Measurements from ENCODE around the gene SIGLEC9. TPM values are rescaled to one million over a fixed set of nuclear protein-coding genes. Genes with fewer than 3 reads are reported as not detected.

Gene SIGLEC9
- total RNA-seq, 1 donor from 2014 or later, result not detected

DNA sequence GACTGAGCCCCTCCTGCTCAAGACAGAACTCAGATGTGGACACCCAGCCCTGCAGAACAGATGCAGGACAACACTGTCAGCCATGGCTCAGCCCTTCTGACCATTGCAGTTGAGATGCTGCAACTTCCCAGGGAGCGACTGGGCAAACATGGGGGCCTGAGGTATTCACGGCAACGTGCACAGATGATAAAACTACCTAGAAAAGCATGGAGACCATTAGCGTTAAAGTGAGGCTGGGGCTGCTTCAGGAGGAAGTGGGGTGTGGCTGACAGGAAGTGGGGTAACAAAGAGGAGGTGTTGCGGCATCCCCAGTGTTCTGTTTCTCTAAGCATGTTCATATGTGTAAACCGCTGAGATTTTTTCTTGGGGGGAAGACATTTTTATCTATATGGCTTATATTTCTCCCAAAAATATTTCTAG, 1.3 kb upstream of the SIGLEC9 start:
- Mint-ChIP-seq H3K36me3 (no peaks in the 10 kb centered on the region), H3K9me3 (no peaks in the 10 kb centered on the region), H3K27ac (no peak overlapping the region), H3K4me1 (peaks cover 9% of the 10 kb centered on the region), H3K27me3 (ENCODE audit: low read depth) (peaks cover 25% of the 10 kb centered on the region), H3K4me3 (no peak overlapping the region)
- TF ChIP-seq, protein P1, sequence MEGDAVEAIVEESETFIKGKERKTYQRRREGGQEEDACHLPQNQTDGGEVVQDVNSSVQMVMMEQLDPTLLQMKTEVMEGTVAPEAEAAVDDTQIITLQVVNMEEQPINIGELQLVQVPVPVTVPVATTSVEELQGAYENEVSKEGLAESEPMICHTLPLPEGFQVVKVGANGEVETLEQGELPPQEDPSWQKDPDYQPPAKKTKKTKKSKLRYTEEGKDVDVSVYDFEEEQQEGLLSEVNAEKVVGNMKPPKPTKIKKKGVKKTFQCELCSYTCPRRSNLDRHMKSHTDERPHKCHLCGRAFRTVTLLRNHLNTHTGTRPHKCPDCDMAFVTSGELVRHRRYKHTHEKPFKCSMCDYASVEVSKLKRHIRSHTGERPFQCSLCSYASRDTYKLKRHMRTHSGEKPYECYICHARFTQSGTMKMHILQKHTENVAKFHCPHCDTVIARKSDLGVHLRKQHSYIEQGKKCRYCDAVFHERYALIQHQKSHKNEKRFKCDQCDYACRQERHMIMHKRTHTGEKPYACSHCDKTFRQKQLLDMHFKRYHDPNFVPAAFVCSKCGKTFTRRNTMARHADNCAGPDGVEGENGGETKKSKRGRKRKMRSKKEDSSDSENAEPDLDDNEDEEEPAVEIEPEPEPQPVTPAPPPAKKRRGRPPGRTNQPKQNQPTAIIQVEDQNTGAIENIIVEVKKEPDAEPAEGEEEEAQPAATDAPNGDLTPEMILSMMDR (IDR thresholded peaks at IDR 0.05; ENCODE audit: unreplicated experiment), result no peak
- DNase-seq (ENCODE audit: low spot score in 2 of 2, unreplicated experiment in 2 of 2), result no peak

DNA sequence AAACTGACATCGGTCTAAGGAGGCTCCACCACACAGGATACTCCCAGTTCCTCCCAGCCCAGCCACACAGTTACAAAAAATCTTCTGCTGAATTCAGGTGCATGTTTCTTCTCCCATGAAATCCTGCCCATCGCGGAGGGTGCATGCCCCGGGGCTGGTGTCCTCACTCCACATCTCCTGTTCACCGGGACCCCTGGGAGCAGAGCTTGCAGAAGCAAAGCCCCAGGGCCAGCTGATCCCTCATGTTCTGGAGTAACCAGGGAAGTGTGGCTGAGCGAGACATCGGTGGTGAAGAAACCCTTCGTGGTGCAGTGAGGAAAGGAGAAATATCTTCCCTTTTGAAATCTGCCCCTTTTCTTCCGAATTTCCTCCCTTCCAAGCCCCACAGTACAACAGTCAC, 904 bp upstream of the SIGLEC9 start:
- Mint-ChIP-seq H3K27ac (no peak overlapping the region), H3K4me3 (no peak overlapping the region), H3K36me3 (no peaks in the 10 kb centered on the region), H3K9me3 (no peaks in the 10 kb centered on the region), H3K4me1 (peaks cover 13% of the 10 kb centered on the region), H3K27me3 (ENCODE audit: low read depth) (peaks cover 25% of the 10 kb centered on the region)
- DNase-seq (ENCODE audit: low spot score in 2 of 2, unreplicated experiment in 2 of 2), result no peak
- TF ChIP-seq, protein P1 (IDR thresholded peaks at IDR 0.05; ENCODE audit: unreplicated experiment), result no peak

DNA sequence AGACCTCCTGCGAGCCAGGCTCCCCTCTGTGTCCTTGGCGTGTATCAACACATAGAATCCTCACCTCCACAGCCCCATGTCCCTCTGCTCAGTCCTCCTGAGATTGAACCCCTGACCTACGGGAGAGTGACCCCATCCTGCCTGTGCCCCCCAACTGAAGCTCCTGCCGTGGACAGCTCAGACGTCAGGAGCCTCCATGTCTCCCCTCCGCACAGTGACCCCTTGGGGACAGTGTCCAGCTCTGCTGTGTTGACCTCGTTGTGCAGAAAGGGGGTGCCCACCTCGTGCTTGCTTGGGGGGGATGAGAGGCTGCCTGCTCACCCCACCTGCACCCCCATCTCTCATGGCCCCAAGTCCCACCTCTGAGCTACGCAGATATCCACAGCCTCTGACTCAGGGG, 490 bp upstream of the SIGLEC9 start:
- peaks cover 21% of the 10 kb centered on the region for H3K27me3 Mint-ChIP-seq (ENCODE audit: low read depth)
- H3K27ac Mint-ChIP-seq, result no peak overlapping the region
- H3K4me3 Mint-ChIP-seq, result no peak overlapping the region
- peaks cover 16% of the 10 kb centered on the region for H3K4me1 Mint-ChIP-seq
- no peak for DNase-seq (ENCODE audit: low spot score in 2 of 2, unreplicated experiment in 2 of 2)
- TF ChIP-seq, protein P1 (IDR thresholded peaks at IDR 0.05; ENCODE audit: unreplicated experiment), result no peak
- H3K36me3 Mint-ChIP-seq, result no peaks in the 10 kb centered on the region
- H3K9me3 Mint-ChIP-seq, result no peaks in the 10 kb centered on the region

DNA sequence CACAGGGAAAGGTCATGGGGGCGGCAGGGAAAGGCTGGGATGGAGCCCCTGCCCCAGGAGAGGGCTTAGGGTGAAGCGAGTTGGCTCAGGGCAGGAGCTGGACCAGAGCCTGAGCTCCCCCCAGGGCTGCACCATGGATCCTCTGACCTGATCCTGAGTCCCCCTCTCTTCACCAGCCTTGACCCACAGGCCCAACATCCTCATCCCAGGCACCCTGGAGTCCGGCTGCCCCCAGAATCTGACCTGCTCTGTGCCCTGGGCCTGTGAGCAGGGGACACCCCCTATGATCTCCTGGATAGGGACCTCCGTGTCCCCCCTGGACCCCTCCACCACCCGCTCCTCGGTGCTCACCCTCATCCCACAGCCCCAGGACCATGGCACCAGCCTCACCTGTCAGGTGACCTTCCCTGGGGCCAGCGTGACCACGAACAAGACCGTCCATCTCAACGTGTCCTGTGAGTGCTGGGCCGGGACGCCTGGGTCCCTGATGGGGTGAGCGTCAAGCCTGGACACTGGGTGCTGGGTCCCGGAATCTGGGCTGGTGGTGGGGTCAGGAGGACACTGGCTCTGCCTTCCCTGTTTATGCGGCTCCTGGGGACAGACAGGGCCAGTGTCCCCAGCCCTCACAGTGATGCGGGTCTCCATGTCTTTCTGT, 842 bp downstream of the SIGLEC9 start:
- H3K4me1 Mint-ChIP-seq, result peaks cover 27% of the 10 kb centered on the region
- no peak overlapping the region for H3K27ac Mint-ChIP-seq
- H3K4me3 Mint-ChIP-seq, result no peak overlapping the region
- H3K27me3 Mint-ChIP-seq (ENCODE audit: low read depth), result peaks cover 21% of the 10 kb centered on the region
- TF ChIP-seq, protein P1 (IDR thresholded peaks at IDR 0.05; ENCODE audit: unreplicated experiment), result no peak
- H3K36me3 Mint-ChIP-seq, result no peaks in the 10 kb centered on the region
- no peaks in the 10 kb centered on the region for H3K9me3 Mint-ChIP-seq
- DNase-seq (ENCODE audit: low spot score in 2 of 2, unreplicated experiment in 2 of 2), result no peak

DNA sequence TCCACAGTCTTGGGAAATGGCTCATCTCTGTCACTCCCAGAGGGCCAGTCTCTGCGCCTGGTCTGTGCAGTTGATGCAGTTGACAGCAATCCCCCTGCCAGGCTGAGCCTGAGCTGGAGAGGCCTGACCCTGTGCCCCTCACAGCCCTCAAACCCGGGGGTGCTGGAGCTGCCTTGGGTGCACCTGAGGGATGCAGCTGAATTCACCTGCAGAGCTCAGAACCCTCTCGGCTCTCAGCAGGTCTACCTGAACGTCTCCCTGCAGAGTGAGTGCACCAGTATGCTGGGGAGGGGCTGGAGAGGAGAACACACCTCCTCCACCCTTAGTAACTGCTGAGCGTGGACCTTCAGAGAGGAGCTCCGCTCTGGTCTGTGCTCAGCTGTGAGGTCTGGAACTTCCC, 2.3 kb downstream of the SIGLEC9 start:
- Mint-ChIP-seq H3K4me1 (peaks cover 32% of the 10 kb centered on the region), H3K9me3 (no peaks in the 10 kb centered on the region), H3K27me3 (ENCODE audit: low read depth) (peaks cover 21% of the 10 kb centered on the region), H3K4me3 (no peak overlapping the region), H3K36me3 (no peaks in the 10 kb centered on the region), H3K27ac (no peak overlapping the region)
- TF ChIP-seq, protein P1 (IDR thresholded peaks at IDR 0.05; ENCODE audit: unreplicated experiment), result no peak
- DNase-seq (ENCODE audit: low spot score in 2 of 2, unreplicated experiment in 2 of 2), result no peak
